Spleen (tissue), 10 donors: Measurements from ENCODE around the gene EXPH5. TPM values are rescaled to one million over a fixed set of nuclear protein-coding genes. Genes with fewer than 3 reads are reported as not detected.

Experiments used
- polyA plus RNA-seq, 3 donors: library from polyadenylated mRNA; stranded (reverse); fragments of 200-250 nt; gene quantifications; one replicate each; pipeline ENCODE4 v1.2.1, GENCODE V29; 2013
- total RNA-seq, 7 donors: library from RNA; depleted of rRNA in 3 of 7; stranded (reverse); fragments of >200 nt in 3 of 7; fragmentation: NEBNext Ultra II Directional in 4 of 7; extraction: Animal tissue kit (Norgen Biotek cat#: 25700) in 4 of 7; gene quantifications; one replicate each; pipeline versions ENCODE4 v1.1.0 to v1.2.1, GENCODE V29; 2016 to 2021
- donor health status: healthy with polysubstance abuse.
- donor health status: DM: no; HTN: no; CAD: no; lungs with moderate emphysema.
- donor health status: DM: no; HTN: no; CAD: no.
- donor health status: Bipolar disorder and iron deficiency.
- donor health status: healthy.
- donor health status: DM: no; HTN: no; CAD: no.
- donor health status: DM: yes; HTN: yes; CAD: no.

The EXPH5 gene
- total and polyA plus RNA-seq, 10 donors, result 0.05 to 1.9 (median 0.77) TPM

Other genes starting within 250 kb of the EXPH5 start
- 1 to 10 TPM in 1 of 7 donors, under 1 TPM in 5, not detected in 1; 0.27 to 1.0 (median 0.73) TPM for gene C11orf65, start 126.2 kb downstream of the EXPH5 start, total RNA-seq
- under 1 TPM; 0.22 to 0.59 (median 0.26) TPM for gene C11orf65, start 126.2 kb downstream of the EXPH5 start, polyA plus RNA-seq
- 10 to 100 TPM in 6 of 7 donors, 1 to 10 TPM in 1; 7.8 to 21.0 (median 18.2) TPM for gene POGLUT3, start 95.4 kb downstream of the EXPH5 start, total RNA-seq
- 1 to 10 TPM; 3.0 to 5.8 (median 3.9) TPM for gene POGLUT3, start 95.4 kb downstream of the EXPH5 start, polyA plus RNA-seq
- 10 to 100 TPM; 19.8 to 39.3 (median 25.6) TPM for gene DDX10, start 71.3 kb upstream of the EXPH5 start, total RNA-seq
- 10 to 100 TPM; 17.5 to 24.3 (median 21.1) TPM for gene DDX10, start 71.3 kb upstream of the EXPH5 start, polyA plus RNA-seq